HPDE6-E6E7 (cell line): ENCODE results near the gene SBK2.
A peak's percentile ranks its signal among the peaks of the same experiment; 100 is the strongest.
"Not testable (repeated sequence)": the region's sequence is repeated elsewhere in the genome, so short reads cannot be mapped to it uniquely, and the experiment has no call there.

Experiments
- DNase-seq: peaks from one replicate; pipeline ENCODE4 v3.0.0; 2011; ENCODE audit warnings: missing footprints; ENCODE audit errors: extremely low spot score

Gene SBK2, protein sequence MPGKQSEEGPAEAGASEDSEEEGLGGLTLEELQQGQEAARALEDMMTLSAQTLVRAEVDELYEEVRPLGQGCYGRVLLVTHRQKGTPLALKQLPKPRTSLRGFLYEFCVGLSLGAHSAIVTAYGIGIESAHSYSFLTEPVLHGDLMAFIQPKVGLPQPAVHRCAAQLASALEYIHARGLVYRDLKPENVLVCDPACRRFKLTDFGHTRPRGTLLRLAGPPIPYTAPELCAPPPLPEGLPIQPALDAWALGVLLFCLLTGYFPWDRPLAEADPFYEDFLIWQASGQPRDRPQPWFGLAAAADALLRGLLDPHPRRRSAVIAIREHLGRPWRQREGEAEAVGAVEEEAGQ

DNA sequence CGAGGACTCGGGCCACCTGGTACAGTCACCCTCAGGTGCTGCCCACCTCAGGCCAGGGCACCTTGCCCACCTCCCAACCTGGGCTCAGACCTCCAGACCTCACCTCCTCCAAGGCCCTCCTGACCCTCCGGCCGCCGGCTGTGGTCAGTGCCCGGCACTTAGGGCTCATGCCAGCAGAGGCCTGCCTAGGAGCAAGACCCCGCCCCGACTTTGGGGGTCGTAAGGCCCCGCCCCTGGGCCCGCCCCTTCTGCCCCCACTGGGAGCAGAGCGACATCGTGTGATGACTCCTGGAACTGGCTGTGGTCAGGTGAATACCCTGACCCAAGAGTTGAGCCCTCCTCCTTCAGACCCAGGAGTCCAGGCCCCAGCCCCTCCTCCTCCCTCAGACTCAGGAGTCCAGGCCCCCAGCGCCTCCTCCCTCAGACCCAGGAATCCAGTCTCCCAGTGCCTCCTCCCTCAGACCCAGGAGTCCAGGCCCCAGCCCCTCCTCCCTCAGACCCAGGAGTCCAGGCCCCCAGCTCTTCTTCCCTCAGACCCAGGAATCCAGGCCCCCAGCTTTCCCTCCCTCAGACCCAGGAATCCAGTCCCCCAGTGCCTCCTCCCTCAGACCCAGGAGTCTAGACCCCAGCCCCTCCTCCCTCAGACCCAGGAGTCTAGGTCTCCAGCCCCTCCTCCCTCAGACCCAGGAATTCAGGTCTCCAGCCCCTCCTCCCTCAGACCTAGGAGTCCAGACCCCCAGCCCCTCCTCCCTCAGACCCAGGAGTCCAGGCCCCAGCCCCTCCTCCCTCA is at the start of gene SBK2:
Gene SBK2, minus strand, starts transcription at position 183 of the 790 bp plus-strand sequence. CDS start 839 bp downstream, outside the sequence.
- DNase-seq = no peak

DNA sequence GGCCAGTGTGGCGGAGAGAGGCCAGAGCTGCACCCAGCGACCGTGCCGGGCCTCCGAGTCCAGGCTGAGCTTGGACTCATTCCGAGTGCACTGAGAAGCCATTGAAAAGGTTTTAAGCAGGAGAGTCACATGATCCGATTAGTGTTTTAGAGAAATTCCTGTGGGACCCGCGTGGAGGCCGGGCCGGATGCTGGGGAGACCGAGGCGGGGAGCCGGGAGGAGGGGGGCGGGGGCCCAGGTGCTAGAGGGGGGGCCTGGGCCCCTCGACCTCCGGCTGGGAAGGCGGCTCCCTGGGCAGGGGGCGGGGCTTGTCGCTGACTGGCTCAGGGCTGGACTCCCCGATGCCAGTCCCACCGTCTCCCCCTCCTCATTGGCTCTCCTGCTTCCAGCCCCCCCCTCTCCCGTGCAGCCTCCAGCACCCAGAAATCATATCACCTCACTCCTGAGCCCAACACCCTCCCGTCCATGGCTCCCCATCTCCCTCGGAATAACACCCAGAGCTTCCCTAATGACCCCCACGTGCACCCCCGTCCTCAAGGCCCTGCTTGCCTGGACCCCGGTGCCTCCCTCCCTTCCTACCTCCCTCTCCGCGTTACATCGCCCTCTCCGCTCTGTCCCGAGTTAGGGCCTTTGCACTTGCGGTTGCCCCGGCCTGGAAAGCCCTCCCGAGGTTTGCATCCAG is 48.9 kb upstream of the SBK2 start:
- DNase-seq = no peak

DNA sequence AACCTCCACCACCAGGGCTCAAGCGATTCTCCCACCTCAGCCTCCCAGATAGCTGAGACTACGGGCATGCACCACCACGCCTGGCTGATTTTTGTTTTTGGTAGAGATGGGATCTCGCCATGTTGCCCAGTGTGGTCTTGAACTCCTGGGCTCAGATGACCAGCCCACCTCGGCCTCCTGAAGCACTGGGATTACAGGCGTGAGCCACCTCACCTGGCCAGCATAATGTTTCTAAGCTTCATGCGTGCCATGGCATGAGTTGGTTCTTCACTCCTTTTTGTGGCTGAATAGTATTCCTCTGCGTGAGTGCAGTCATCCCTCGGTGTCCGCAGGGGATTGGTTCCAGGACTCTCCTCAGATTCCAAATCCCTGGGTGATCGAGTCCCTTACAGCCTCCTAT is 47.9 kb upstream of the SBK2 start:
- no peak for DNase-seq

DNA sequence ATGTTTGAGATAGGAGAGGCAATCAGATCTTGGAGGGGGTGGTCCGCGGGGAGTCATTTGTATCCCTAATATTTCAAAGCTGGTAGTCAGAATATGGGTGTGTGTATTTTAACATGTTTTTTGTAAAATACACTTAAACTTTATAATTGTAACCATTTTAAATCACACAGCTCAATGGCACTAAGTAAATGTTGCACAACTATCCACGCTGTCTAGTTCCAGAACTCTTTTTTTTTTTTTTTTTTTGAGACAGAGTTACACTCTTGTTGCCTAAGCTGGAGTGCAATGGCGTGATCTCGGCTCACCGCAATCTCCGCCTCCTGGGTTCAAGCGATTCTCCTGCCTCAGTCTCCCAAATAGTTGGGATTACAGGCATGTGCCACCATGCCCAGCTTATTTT is 47.0 kb upstream of the SBK2 start:
- not testable (repeated sequence) for DNase-seq

DNA sequence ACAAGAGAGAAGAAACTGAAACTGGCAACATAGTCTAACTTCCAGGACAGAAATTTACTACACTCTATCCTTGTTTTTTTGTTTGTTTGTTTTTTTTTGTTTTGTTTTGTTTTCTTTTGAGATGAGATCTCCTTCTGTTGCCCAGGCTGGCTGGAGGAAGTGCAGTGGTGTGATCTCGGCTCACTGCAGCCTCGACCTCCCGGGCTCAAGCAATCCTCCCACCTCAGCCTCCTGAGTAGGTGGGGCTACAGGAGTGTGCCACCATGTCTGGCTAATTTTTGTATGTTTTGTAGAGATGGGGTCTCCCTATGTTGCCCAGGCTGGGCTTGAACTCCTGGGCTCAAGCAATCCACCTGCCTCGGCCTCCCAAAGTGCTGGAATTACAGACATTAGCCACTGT is 45.4 kb upstream of the SBK2 start:
- not testable (repeated sequence) for DNase-seq

DNA sequence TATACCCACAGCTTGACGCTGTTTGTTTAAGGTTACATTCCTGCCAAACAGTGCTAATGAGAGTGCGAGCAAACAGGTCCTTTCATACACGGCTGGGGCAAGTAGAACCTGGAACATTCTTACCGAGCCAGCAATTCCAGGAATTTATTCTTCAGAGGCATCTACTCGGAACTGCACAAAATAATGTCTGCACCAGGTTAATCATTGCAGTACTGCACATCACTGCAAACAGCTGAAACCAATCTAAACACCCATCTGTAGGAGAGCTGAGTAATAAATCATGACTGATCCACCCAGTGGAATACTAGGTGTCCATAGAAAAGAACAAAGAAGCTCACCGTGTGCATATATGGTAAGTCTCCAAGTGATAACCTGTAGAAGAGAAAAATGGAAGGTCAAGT is 44.9 kb upstream of the SBK2 start:
- no peak for DNase-seq

DNA sequence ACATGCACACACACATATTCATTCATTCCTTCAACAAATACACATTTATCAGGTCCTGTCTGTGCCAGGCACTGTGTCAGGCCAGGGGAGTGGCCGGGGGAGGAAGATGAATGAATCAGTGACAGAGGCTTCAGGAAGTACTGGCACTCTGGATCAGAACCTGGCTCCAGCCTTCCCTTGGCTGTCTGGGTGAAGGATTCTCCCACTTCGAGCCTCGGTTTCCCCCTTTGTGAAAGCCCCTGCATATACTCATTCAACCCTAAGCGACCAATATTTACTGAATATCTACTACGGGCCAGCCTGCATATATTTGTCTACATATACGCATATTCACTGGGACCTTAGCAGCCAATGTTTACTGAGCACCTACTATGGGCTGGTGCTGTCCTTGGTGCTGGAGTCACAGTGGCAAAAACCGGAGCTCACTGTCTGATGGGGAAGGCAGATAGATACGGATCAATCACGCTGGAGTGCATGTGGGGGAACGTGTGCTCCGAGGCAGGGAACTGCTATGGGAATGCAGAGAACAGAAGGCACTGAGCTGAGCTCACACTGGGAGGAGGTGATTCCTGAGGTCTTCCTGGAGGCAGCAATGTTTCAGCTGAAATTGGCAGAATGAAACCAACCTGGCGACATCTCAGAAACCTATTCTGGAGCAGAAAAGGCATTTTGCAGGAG is 44.4 kb upstream of the SBK2 start:
- no peak for DNase-seq

DNA sequence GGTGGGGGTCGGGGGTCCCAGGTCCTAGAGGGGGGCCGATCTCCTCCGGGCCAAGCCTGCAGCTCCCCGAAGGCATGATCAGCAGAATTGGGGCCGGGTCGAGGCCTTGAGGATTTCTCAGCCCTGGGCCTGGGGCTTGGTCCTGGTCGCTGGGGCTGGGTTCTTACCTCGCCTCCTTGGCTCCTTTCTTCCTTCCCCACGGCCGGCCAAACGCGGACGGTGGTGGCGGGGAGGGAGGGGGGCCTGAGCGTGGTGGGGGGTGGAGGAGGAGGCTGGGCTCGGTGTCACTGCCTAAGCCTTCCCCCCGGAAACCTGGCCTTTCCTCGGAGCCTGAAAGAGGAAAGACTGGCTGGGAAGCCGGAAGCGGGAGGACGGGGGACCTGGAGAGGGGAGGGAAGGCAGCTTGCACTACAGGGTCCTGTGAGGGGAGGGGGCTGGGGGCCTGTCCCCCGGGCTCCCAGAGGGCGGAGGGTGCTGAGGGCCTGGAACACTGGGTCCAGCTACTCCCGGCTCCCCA is 43.8 kb upstream of the SBK2 start, which contains the start of gene ZNF579:
Gene ZNF579, minus strand, starts transcription at position 221 of the 517 bp plus-strand sequence. CDS start 1,209 bp downstream, outside the sequence.
- peak; percentile 73 for DNase-seq

DNA sequence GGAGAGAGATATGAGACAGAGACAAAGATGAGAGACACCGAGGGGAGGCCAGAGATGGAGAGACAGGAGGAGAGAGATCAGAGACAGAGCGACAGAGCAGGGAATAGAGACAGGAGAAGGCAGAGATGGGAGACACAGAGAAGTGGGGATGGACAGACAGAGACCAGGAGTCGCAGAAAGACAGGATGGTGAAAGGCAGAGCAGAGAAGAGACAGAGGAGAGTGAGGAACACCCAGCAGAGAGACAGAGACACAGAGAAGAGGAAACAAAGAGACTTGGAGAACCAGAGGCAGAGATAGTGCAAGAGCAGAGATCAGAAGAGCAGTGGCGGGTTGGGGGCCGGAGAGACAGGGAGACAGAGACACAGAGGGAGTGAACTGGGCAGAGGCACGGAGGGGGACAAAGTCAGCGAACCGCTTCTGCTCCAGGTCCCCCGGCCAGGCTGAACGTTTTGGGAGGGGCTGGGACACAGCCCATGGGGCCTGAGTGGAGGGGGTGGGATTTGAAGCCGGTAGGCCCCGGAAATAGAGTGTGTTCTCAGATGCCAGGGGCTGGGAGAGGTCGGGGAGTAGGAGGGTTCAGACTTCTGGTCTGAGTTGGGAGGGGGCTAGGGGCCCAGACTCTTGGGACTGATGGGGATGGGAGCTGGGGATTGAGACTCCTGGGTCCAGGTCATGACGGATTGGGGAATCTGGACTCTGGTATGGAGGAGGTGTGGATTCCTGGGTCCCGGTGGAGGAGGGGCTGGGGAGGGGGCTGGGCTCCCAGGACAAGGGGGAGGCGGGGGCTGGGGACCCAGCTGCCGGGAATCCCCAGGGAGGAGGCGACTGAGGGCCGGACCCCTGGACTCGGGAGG is 43.1 kb upstream of the SBK2 start:
- no peak for DNase-seq

DNA sequence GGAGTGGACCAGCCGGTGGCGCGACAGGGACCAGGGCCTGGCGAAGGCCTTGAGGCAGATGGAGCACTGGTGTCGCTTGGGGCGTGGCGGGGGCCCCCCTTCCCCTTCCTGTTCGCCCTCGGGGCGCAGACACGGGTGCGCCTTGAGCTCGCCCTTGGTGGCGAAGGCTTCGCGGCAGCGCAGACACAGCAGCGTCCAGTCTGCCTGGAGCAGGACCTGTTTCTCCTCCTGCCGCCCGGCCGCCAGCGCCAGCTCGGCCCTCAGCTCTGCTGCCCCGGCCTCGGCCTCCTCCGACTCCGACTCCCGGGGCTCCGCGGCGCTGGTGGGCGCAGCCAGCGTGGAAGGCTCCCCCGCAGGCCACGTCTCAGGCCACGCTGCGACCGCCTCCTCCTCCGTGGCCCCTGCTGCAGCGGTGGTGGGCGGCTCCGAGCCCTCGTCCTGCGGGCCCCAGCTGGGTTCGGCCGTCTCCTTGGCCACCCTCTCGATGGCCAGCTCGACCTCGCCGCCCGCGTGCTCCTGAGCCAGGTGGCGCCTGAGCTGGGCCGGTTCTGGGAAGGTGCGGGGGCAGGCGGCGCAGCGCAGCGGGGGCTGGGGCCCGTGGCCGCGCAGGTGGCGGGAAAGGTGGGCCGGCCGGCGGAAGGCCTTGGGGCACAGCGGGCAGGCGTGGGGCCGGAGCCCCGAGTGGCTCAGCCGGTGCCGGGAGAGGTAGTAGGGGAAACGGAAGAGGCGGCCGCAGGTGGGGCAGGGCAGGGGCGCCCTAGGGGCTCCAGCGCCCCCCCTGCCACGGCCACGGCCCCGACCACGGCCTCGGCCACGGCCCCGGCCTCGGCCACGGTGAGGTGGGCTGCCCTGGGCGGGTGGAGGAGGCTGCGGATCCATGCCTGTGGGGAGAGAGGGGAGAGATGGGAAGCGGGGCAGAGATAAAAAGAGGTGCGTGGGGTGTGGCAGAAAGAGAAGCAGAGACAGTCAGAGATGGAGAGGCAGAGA is 42.1 kb upstream of the SBK2 start:
- no peak for DNase-seq

DNA sequence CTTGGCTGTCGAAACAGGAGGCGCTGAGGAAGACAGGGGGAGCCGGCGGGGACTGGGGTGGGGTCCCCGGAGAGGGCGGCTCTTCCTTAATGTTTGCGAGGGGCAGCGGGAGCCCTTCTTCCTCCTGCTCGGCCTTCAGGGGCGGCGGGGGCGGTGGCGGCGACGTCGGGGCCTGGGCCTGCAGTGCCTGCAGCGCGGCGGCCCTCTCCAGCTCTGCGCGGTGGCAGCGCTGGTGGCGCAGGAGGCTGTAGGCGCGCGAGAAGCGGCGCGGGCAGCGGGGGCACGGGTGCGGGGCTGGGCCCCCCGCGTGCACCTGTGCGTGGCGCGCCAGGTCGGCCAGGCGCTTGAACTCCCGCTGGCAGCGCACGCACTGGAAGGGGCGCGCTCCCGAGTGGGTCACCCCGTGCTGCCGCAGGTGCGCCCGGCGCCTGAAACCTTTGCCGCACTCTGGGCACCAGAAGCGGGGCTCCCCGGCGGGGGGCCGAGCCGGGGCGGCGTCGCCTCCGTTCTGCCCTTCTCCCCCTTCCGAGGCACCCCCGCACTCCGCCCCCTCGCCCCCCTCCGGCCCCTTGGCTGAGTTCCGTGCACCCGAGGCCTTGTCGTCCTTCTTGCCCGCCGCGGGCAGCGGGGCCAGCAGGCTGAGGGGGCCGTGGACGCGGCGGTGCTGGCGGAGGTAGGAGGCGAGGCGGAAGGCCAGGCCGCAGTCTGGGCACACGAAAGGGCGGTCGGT is 41.3 kb upstream of the SBK2 start:
- DNase-seq = no peak

DNA sequence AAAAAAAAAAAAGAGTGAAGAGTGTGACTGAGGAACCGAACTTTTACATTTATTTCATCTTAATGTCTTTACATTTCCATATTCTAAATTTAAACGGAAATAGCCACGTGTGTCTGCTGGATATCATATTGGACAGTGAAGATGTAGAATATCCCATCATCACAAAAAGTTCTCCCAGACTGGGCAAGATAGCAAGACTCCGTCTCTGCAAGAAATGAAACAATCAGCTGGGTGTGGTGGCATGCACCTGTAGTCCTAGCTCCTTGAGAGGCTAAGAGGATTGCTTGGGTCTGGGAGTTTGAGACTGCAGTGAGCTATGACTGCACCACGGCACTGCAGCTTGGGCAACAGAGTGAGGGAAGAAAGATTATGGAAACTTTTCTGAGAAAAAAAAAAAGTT is 39.8 kb upstream of the SBK2 start:
- no peak for DNase-seq

DNA sequence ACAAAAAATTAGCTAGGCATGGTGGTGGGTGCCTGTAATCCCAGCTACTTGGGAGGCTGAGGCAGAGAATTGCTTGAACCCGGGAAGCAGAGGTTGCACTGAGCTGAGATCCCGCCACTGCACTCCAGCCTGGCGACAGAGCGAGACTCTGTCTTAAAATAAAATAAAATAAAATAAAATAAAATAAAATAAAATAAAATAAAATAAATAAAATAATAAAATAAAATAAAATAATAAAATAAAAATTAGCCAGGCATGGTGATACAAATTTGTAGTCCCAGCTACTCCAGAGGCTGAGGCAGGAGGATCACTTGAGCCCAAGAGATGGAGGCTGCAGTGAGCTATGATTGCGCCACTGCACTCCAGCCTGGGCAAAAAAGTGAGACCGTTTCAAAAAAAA is 37.0 kb upstream of the SBK2 start:
- DNase-seq = not testable (repeated sequence)

DNA sequence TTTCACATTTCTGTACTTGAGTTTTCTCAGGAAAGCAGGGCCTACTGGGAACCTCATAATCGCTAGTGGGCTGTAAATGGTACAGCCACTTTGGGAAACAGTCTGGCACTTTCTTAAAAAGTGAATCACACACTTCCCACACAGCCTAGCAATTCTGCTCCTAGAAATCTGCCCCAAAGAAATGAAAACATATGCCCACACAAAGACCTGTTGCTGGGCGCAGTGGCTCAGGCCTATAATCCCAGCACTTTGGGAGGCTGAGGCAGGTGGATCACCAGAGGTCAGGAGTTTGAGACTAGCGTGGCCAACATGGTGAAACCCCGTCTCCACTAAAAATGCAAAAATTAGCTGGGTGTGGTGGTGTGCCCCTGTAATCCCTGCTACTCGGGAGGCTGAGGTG is 32.5 kb upstream of the SBK2 start:
- DNase-seq = not testable (repeated sequence)

DNA sequence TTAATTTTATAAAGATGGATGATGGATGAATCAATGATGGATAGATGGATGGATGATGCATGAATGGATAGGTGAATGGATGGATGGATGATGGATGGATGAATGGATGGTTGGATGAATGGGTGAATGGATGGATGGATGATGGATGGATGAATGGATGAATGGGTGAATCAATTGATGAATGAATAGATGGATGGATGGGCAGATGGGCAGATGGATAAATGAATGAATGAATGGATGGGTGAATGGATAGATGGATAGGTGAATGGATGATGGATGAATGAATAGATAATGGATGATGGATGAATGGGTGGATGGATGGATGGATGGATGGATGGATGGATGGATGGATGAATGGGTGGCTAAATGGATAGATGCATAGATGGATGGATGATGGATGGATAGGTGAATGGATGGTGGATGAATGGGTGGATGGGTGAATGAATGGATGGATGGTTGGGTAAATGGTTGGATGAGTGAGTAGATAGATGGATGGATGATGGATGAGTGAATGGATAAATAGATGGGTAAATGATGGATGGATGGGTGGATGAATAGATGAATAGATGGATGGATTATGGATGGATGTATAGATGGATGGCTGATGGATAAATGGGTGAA is 30.9 kb upstream of the SBK2 start:
- no peak for DNase-seq

DNA sequence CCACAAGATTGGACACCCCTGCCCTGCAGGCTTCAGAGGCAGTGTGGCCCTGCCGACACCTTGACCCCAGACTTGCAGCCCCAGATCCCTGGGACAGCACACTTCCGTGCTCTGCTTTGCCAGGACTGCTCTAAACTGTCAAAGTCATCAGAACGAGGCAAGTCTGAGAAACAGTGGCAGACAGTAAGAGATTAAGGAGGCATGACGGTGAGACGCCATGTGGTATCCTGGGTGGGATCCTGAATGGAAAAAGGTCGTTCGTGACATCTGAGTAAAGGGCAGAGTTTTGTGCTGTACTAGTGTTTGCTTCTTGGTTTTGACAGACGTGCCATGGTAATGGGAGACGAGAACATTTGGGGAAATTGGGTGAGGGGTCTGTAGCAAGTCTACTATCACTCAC is 29.9 kb upstream of the SBK2 start:
- DNase-seq = no peak

DNA sequence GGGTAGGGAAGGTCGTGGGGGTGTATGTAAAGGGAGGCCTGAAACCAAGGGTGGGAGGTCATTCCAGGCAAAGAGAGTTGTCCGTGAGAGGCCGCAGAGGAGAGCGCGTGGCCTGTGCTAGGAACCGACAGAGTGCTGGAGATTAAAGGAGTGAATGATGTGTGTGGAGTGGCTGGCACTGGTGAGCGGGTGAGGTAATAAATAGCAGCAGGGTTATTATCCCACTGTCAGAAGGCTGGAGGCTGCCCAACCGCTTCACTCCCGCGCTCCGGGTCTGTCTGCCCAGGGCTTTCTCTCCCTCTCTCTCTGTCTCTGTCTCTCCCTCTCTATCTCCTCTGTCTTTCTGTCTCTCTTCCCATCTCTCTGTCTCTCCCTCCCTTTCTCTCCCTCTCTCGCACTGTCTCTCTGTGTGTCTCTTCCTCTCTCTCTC is 26.3 kb upstream of the SBK2 start:
- DNase-seq = no peak

DNA sequence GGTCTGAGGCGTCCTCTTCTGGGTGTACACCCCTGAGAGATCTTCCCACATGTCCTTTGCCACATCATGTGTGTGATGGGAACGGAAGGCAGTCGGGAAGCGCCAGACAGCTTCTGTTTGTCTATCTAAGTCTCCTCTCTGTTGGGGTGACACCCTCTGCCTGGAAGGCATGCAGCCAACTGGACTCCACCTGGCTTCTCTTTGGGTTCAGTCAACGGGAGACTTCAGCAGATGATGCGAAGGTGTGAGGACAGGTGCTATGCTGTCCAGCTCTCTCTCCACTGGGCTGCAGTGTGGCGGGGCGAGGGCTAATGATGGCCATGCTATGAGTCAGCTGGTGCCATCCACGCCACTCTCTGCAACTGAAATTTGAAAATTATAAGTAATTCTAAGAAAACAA is 22.8 kb upstream of the SBK2 start:
- no peak for DNase-seq
